ENCODE measurements around the gene NCMAP. TPM values are rescaled to one million over a fixed set of nuclear protein-coding genes. Genes with fewer than 3 reads are reported as not detected.

NCMAP gene
- total and polyA plus RNA-seq, 2 of the 8 experiments (the other 6 are each of a cell fraction or from before 2014, with no cell fraction given), result 0.21 to 0.39 TPM

GRCh38 chr1:24599265-24599664 is 43.4 kb downstream of the NCMAP start:
- Histone ChIP-seq H2BK5ac (ENCODE audit: low read depth, low read length) (no peak overlapping the region), H3K4me2 (ENCODE audit: insufficient read depth in 1 of 2, low read depth in 2 of 2, low read length in 2 of 2) (no peak overlapping the region), H3K79me2 (ENCODE audit: control insufficient read depth in 1 of 2, insufficient read depth in 2 of 2, low read length in 2 of 2) (no peaks in the 10 kb centered on the region), H2AFZ (ENCODE audit: low read length) (no peak overlapping the region), H2BK12ac (ENCODE audit: low read depth, low read length) (no peak overlapping the region), H3K9ac (replicated peaks in 1 of 4; ENCODE audit: extremely low read depth in 1 of 4, low read depth in 3 of 4, low read length in 3 of 4) (no peak overlapping the region), H3K4me1 (replicated peaks in 1 of 4; ENCODE audit: control insufficient read depth in 3 of 4, insufficient read depth in 4 of 4, low read length in 3 of 4) (no peaks in the 10 kb centered on the region), H2BK20ac (ENCODE audit: low read length) (no peak overlapping the region), H3K27me3 (replicated peaks in 1 of 4; ENCODE audit: control insufficient read depth in 3 of 4, extremely low read depth in 1 of 4, insufficient read depth in 3 of 4, low read length in 3 of 4) (no peaks in the 10 kb centered on the region), H2BK120ac (replicated peaks; ENCODE audit: low read depth, low read length) (no peak overlapping the region), H3K4me3 (ENCODE audit: extremely low read depth in 1 of 4, insufficient read depth in 2 of 4, low read depth in 3 of 4, low read length in 4 of 4) (no peak overlapping the region), H2BK15ac (ENCODE audit: low read length) (no peak overlapping the region), H2AK5ac (ENCODE audit: low read depth, low read length) (no peak overlapping the region), H3K36me3 (ENCODE audit: control insufficient read depth in 2 of 4, insufficient read depth in 4 of 4, low read length in 3 of 4) (no peaks in the 10 kb centered on the region), H3K79me1 (ENCODE audit: low read depth, low read length) (no peaks in the 10 kb centered on the region), H4K91ac (replicated peaks; ENCODE audit: insufficient read length, low read length) (no peak overlapping the region), H4K8ac (ENCODE audit: extremely low read depth, insufficient read depth, low read length) (no peak overlapping the region), H3K18ac (ENCODE audit: extremely low read depth, low read length) (no peak overlapping the region), H4K5ac (ENCODE audit: insufficient read length, low read depth, low read length) (no peak overlapping the region), H3K14ac (ENCODE audit: insufficient read length) (no peak overlapping the region), H4K20me1 (replicated peaks in 1 of 2; ENCODE audit: control insufficient read depth in 1 of 2, insufficient read depth in 2 of 2, low read length in 2 of 2) (no peaks in the 10 kb centered on the region), H3K23ac (ENCODE audit: insufficient read length) (no peak overlapping the region), H3K23me2 (ENCODE audit: low read depth, low read length) (no peaks in the 10 kb centered on the region), H3K4ac (replicated peaks; ENCODE audit: insufficient read length, low read depth, low read length) (no peak overlapping the region), H3K9me3 (ENCODE audit: insufficient read depth in 2 of 2, low read depth in 1 of 2, low read length in 1 of 2) (no peaks in the 10 kb centered on the region), H3K56ac (replicated peaks; ENCODE audit: insufficient read length, low read depth, low read length) (no peak overlapping the region), H3K27ac (ENCODE audit: low read depth, low read length) (no peak overlapping the region)
- POLR2A ChIA-PET (ENCODE audit: partially characterized antibody), result interaction anchor here (0.8 kb wide), 1 partner anchor 39 kb away, joined by 3 read pairs; no protein-coding TSS in a partner anchor
- TF ChIP-seq YY1 (IDR thresholded peaks at IDR 0.05; ENCODE audit: low read depth, low read length) (no peak), E2F6 (IDR thresholded peaks at IDR 0.05) (no peak), GTF2F1 (IDR thresholded peaks at IDR 0.05; ENCODE audit: borderline replicate concordance, low read depth, low read length) (no peak), SRF (IDR thresholded peaks at IDR 0.05; ENCODE audit: low read depth, low read length) (no peak), POLR2AphosphoS5 (IDR thresholded peaks at IDR 0.05; ENCODE audit: low read depth, low read length) (no peak), CTBP2 (IDR thresholded peaks at IDR 0.05; ENCODE audit: borderline replicate concordance, insufficient read depth, insufficient read length, low read length) (no peak)
- 88% methylated on average over 3 of the region's 3 CpGs; no CpG with 5 or more reads in 1 of the 2 experiments for WGBS, 2 experiments (ENCODE audit: extremely low coverage in 1 of 2, insufficient coverage in 1 of 2, insufficient read length in 1 of 2, insufficient replicate concordance in 2 of 2, low coverage in 1 of 2, low lambda C conversion rate in 2 of 2, missing lambda C conversion rate in 1 of 2)
- DNase-seq (ENCODE audit: low read depth in 1 of 2, low spot score in 2 of 2), result no peak
- CTCF ChIA-PET (ENCODE audit: partially characterized antibody), result interaction anchor here (5.7 kb wide), 1 partner anchor 12 kb away, joined by 41 read pairs; no protein-coding TSS in a partner anchor
- no peak for FAIRE-seq

Measured in H1 (cell line).